ENCODE measurements around the gene CARMIL3. TPM values are rescaled to one million over a fixed set of nuclear protein-coding genes. Genes with fewer than 3 reads are reported as not detected.

CARMIL3 gene
- total RNA-seq, 1 donor from 2014 or later: 1.2 TPM

DNA sequence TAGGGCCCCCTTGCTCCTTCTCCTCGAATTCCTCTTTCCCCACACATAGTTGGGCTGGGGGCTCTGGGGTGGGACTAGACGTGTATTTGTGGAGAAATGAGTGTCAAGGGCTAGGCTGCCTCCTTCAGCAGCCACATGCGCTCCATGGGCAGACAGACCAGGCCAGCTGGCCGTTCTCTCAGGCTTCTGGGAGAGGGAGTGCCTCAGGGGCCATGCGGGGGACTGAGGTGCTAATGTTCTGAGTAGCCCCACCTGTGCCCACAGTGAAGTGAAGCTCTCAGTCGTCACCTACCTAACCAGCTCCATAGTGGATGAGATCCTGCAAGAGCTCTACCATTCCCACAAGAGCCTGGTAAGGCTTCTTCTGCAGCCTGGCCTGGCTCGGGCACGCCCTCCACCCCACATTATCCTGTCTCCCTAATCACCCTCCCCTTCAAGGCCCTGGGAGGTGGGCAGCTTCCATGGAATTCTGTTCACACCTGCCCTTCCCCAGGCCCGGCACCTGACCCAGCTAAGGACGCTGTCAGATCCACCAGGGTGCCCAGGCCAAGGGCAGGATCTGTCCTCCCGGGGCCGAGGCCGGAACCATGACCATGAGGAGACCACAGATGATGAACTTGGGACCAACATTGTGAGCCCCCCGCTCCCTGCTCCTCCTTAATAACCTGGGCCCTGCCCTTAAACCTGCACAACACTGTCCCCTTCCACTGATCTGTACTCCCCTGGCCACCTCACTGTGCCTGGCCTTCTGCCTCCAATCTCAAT, 10.6 kb downstream of the CARMIL3 start:
- H3K4me3 ChIP-seq: no peak overlapping the region
- H3K4me1 ChIP-seq: no peaks in the 10 kb centered on the region
- H3K27ac ChIP-seq: no peak overlapping the region
- H3K36me3 ChIP-seq: no peaks in the 10 kb centered on the region
- no peaks in the 10 kb centered on the region for H3K9me3 ChIP-seq
- H3K27me3 ChIP-seq: no peaks in the 10 kb centered on the region
- intact Hi-C loops (cut with DNase I): no loop called here
- DNase-seq (ENCODE audit: extremely low spot score in 2 of 2): no peak
- TF ChIP-seq, protein P1, sequence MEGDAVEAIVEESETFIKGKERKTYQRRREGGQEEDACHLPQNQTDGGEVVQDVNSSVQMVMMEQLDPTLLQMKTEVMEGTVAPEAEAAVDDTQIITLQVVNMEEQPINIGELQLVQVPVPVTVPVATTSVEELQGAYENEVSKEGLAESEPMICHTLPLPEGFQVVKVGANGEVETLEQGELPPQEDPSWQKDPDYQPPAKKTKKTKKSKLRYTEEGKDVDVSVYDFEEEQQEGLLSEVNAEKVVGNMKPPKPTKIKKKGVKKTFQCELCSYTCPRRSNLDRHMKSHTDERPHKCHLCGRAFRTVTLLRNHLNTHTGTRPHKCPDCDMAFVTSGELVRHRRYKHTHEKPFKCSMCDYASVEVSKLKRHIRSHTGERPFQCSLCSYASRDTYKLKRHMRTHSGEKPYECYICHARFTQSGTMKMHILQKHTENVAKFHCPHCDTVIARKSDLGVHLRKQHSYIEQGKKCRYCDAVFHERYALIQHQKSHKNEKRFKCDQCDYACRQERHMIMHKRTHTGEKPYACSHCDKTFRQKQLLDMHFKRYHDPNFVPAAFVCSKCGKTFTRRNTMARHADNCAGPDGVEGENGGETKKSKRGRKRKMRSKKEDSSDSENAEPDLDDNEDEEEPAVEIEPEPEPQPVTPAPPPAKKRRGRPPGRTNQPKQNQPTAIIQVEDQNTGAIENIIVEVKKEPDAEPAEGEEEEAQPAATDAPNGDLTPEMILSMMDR (IDR thresholded peaks at IDR 0.05): no peak
- TF ChIP-seq POLR2AphosphoS5 (IDR thresholded peaks at IDR 0.05; ENCODE audit: insufficient read depth in 1 of 2, low read depth in 1 of 2) (no peak), POLR2A (IDR thresholded peaks at IDR 0.05) (no peak)

DNA sequence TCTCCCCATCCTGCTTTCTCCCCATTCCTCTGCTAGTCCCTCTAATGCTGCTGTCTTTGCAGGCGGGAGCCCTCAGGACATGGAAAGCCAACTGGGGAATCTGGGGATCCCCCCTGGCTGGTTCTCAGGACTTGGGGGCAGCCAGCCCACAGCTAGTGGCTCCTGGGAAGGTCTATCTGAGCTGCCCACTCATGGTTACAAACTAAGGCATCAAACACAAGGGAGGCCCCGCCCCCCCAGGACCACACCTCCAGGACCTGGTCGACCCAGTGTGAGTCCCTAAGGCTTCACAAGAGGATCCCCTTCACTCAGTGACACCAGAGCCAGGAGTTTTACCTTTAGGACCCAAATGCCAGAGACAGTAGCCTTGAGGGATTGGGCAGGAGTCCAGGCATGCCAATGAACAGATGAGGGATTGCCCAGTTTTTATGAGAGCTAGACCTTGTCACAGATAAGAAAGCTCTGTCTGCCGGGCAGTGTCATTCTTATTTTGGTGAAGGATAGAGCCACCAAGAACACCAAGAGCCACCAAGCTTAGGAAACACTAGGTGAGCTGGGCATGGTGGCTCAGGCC, 11.5 kb downstream of the CARMIL3 start:
- no peak for DNase-seq (ENCODE audit: extremely low spot score in 2 of 2)
- Histone ChIP-seq H3K4me3 (no peak overlapping the region), H3K9me3 (no peaks in the 10 kb centered on the region), H3K27me3 (no peaks in the 10 kb centered on the region), H3K36me3 (no peaks in the 10 kb centered on the region), H3K4me1 (no peaks in the 10 kb centered on the region), H3K27ac (no peak overlapping the region)
- TF ChIP-seq, protein P1 (IDR thresholded peaks at IDR 0.05): no peak
- TF ChIP-seq POLR2AphosphoS5 (IDR thresholded peaks at IDR 0.05; ENCODE audit: insufficient read depth in 1 of 2, low read depth in 1 of 2) (no peak), POLR2A (IDR thresholded peaks at IDR 0.05) (no peak)
- intact Hi-C loops (cut with DNase I): no loop called here

DNA sequence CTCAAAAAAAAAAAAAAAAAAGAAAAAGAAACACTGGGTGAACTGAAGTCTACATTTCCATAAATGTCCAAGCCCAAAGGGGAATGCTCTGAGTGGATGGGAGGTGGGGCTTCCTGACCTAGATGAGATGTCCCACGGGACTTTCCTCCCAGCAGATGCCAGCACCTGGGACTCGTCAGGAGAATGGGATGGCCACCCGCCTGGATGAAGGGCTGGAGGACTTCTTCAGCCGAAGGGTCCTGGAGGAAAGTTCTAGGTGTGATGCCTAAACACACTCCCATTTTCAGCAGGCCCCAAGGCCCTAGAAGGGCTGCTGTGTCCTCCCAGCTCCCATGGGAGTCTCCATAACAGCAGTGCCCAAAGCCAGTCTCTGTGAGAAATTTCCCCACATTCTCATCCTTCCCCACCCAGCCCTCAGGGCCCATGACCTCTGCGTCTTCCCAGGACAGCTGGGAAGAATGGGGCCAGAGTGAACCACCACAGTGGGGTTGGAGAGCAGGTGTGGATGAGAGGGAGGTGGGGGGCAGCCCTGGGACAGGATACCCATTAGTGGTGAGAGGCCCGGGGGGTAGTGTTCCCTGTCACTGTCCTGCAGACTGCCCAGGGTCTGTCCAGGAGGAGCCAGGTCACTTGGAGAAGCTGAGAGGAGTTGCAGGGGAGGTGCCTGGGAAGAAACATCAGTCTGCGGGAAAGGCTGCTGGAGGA, 12.4 kb downstream of the CARMIL3 start:
- intact Hi-C loops (cut with DNase I): no loop called here
- Histone ChIP-seq H3K4me1 (no peaks in the 10 kb centered on the region), H3K9me3 (no peaks in the 10 kb centered on the region), H3K4me3 (no peak overlapping the region), H3K27me3 (no peaks in the 10 kb centered on the region), H3K36me3 (no peaks in the 10 kb centered on the region), H3K27ac (no peak overlapping the region)
- no peak for DNase-seq (ENCODE audit: extremely low spot score in 2 of 2)
- TF ChIP-seq POLR2A (IDR thresholded peaks at IDR 0.05) (no peak), POLR2AphosphoS5 (IDR thresholded peaks at IDR 0.05; ENCODE audit: insufficient read depth in 1 of 2, low read depth in 1 of 2) (no peak)
- TF ChIP-seq, protein P1 (IDR thresholded peaks at IDR 0.05): no peak

DNA sequence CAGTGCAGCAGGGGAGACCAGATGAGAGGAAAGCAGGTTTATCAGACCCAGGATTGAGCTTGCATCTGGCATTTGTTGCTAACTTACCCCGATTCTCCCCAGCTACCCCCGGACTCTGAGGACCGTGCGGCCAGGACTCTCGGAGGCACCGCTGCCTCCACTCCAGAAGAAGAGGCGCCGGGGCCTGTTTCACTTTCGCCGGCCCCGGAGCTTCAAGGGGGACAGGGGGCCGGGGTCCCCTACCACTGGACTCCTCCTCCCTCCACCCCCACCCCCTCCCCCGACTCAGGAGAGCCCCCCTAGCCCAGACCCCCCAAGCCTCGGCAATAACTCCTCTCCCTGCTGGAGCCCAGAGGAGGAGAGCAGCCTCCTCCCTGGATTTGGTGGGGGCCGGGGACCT, 13.0 kb downstream of the CARMIL3 start:
- Histone ChIP-seq H3K36me3 (no peaks in the 10 kb centered on the region), H3K4me3 (no peak overlapping the region), H3K27me3 (no peaks in the 10 kb centered on the region), H3K9me3 (no peaks in the 10 kb centered on the region), H3K27ac (no peak overlapping the region), H3K4me1 (no peaks in the 10 kb centered on the region)
- intact Hi-C loops (cut with DNase I): no loop called here
- no peak for DNase-seq (ENCODE audit: extremely low spot score in 2 of 2)
- TF ChIP-seq, protein P1 (IDR thresholded peaks at IDR 0.05): no peak
- TF ChIP-seq POLR2A (IDR thresholded peaks at IDR 0.05): no peak
- TF ChIP-seq POLR2AphosphoS5 (IDR thresholded peaks at IDR 0.05; ENCODE audit: insufficient read depth in 1 of 2, low read depth in 1 of 2): no peak

Measured in vagina (tissue), 2 donors.